Endothelial cell of umbilical vein (primary cell): ENCODE measurements around the gene HSPB6. TPM values are rescaled to one million over a fixed set of nuclear protein-coding genes. Genes with fewer than 3 reads are reported as not detected.

ENCODE experiments used
- BruUV-seq: library from RNA; stranded (reverse); fragments of 400-500 nt; replicated peaks from 2 replicates; lab custom pipeline; 2021; lab: Mats Ljungman, UMichigan
- CTCF ChIA-PET: fragments of 300-600, 350-600 bp; sonication (Branson Sonifier 250); formaldehyde crosslinking; loops from one replicate; lab custom pipeline; 2021; ENCODE audit warnings: antibody characterized with exemption, inconsistent platforms; lab: Charles Lee
- POLR2A ChIA-PET: fragments of 300-600, 350-600 bp; sonication (Branson Sonifier 250); formaldehyde crosslinking; loops from one replicate; lab custom pipeline; 2021; ENCODE audit warnings: antibody characterized with exemption, inconsistent platforms; lab: Charles Lee
- DNase-seq: peaks from one replicate; pipeline ENCODE4 v3.0.0-alpha.2; 2011; ENCODE audit warnings: low read depth, low spot score
- FAIRE-seq: peaks from 2 replicates; lab custom pipeline; 2011; peaks lifted over from hg19 to GRCh38; lab: Jason Lieb, UNC
- H2AFZ ChIP-seq: 2 replicates; pipeline ENCODE4 v1.6.0; 2012; ENCODE audit warnings: low read depth, low read length, control low read depth, inconsistent platforms
- H3K27ac ChIP-seq: 2 replicates; pipeline ENCODE4 v1.5.1; 2011; ENCODE audit warnings: low read depth, mild to moderate bottlenecking, control low read depth, low read length, moderate library complexity; ENCODE audit not compliant: insufficient read depth
- H3K27me3 ChIP-seq, 2 experiments: 2 replicates each; pipeline versions ENCODE4 v1.6.0 to v1.6.1; 2011; ENCODE audit warnings: low read length in 2 of 2, mixed read lengths in 1 of 2; ENCODE audit not compliant: control insufficient read depth in 2 of 2, insufficient read depth in 2 of 2
- H3K36me3 ChIP-seq, 2 experiments: 2 replicates in 1 of 2; 3 replicates in 1 of 2; pipeline ENCODE4 v1.5.1; 2011; ENCODE audit warnings: low read length in 2 of 2, mild to moderate bottlenecking in 1 of 2, moderate library complexity in 1 of 2; ENCODE audit not compliant: control insufficient read depth in 2 of 2, insufficient read depth in 2 of 2; ENCODE audit errors: extremely low read depth in 1 of 2
- H3K4me1 ChIP-seq: 3 replicates; pipeline ENCODE4 v1.5.1; 2011; ENCODE audit warnings: mild to moderate bottlenecking, low read length; ENCODE audit not compliant: control insufficient read depth, insufficient read depth; ENCODE audit errors: extremely low read depth
- H3K4me2 ChIP-seq: 2 replicates; pipeline ENCODE4 v1.6.1; 2011; ENCODE audit warnings: low read length, control low read depth, mixed read lengths; ENCODE audit not compliant: insufficient read depth
- H3K4me3 ChIP-seq, 3 experiments: fragments of 200-600 bp in 1 of 3; sonication (generic), shearing (Covaris generic) in 1 of 3; replicated peaks in 1 of 3; 2 replicates each; pipeline ENCODE4 v1.5.1; 2011 to 2016; ENCODE audit warnings: control low read depth in 3 of 3, low read length in 3 of 3, mild to moderate bottlenecking in 2 of 3, inconsistent platforms in 1 of 3, low read depth in 1 of 3, moderate library complexity in 1 of 3; ENCODE audit not compliant: insufficient read depth in 1 of 3
- H3K79me2 ChIP-seq: 2 replicates; pipeline ENCODE4 v1.6.0; 2012; ENCODE audit warnings: low read length, inconsistent platforms; ENCODE audit not compliant: control insufficient read depth, insufficient read depth
- H3K9ac ChIP-seq: replicated peaks from 2 replicates; pipeline ENCODE3; 2011; ENCODE audit warnings: low read length, control low read depth; ENCODE audit not compliant: insufficient read depth; ENCODE audit errors: extremely low read depth
- H3K9me1 ChIP-seq: replicated peaks from 3 replicates; pipeline ENCODE4 v1.6.0; 2011; ENCODE audit warnings: mild to moderate bottlenecking, low read length; ENCODE audit not compliant: control insufficient read depth, insufficient read depth; ENCODE audit errors: extremely low read depth
- H3K9me3 ChIP-seq: replicated peaks from 2 replicates; pipeline ENCODE4 v1.5.1; 2012; ENCODE audit warnings: low read length, inconsistent platforms; ENCODE audit not compliant: control insufficient read depth, insufficient read depth
- H4K20me1 ChIP-seq: replicated peaks from 2 replicates; pipeline ENCODE3; 2011; ENCODE audit warnings: mild to moderate bottlenecking, low read length; ENCODE audit not compliant: control insufficient read depth, insufficient read depth; ENCODE audit errors: extremely low read depth
- GATA2 ChIP-seq: IDR thresholded peaks from 2 replicates; pipeline ENCODE4 v1.7.0; 2011; ENCODE audit warnings: low read depth, mild to moderate bottlenecking, moderate library complexity, mixed read lengths, low read length; ENCODE audit not compliant: insufficient read length, insufficient read depth
- POLR2AphosphoS5 ChIP-seq: IDR thresholded peaks from 2 replicates; pipeline ENCODE4 v1.6.1; 2012; ENCODE audit warnings: low read depth, mild to moderate bottlenecking, control low read depth, low read length, moderate library complexity; ENCODE audit not compliant: insufficient read depth
- dilution Hi-C: fragments of 300-500 bp; cut with MboI; formaldehyde crosslinking; loops from one replicate; pipeline ENCODE4 v1.15.0; 2019; ENCODE audit warnings: low sequenced_read_pairs; ENCODE audit not compliant: extremely low pct_ligation_motif_present
- intact Hi-C: fragments of 100-400 bp; cut with micrococcal nuclease; formaldehyde crosslinking; loops from one replicate; pipeline ENCODE4 v1.10.0; 2022
- polyA plus RNA-seq, 4 experiments: library from polyadenylated mRNA; depleted of rRNA in 3 of 4; stranded (reverse) in 3 of 4; unstranded in 1 of 4; fragments of >200 nt; gene quantifications; 2 replicates each; pipeline versions ENCODE4 v1.2.1 to v1.2.3, GENCODE V29; 2011 to 2012; ENCODE audit warnings: missing spikeins in 1 of 4
- total RNA-seq: library from RNA; stranded (reverse); gene quantifications from 2 replicates; pipeline ENCODE4 v1.2.3, GENCODE V29; 2021

Gene HSPB6
- total and polyA plus RNA-seq, 2 donors (not counting 3 experiments of a cell fraction or from before 2014, with no cell fraction given) = 3.4 to 6.2 TPM

DNA sequence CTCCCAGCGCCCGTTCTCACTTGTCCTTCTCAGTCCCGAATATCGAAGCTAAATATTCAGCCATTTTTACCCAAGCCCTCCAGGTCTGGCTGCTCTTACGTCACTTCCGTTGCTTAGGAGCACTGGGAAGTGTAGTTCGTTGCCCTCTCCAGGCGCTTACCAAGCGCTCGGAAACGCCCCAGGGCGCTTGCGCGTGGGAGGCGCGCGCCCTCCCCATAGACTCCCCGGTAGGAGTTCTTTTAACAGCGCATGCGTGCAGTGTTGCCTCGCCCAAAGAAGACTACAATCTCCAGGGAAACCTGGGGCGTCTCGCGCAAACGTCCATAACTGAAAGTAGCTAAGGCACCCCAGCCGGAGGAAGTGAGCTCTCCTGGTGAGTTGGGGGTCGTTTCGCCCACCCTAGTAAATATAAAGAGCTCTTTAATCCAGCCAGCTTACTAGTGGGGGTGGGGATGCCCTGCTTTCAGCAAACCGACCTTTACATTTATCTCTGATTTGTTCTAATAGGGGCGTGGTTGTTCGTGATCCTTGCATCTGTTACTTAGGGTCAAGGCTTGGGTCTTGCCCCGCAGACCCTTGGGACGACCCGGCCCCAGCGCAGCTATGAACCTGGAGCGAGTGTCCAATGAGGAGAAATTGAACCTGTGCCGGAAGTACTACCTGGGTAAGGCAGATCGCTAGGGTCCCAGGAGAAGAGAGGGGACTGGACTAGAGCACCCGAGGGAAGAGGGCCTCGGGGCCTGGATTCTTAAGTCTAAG lies 11.3 kb downstream of the HSPB6 start, which contains the start of the genes PSENEN and U2AF1L4:
TSS of gene PSENEN (plus strand) at position 324 of the 759 bp plus-strand sequence. CDS start at position 604, 280 bp downstream.
TSS of gene U2AF1L4 (minus strand) at position 91 of the 759 bp plus-strand sequence. CDS start at position 64, 27 bp downstream.
- Histone ChIP-seq H3K79me2 (peaks cover 22% of the 10 kb centered on the region), H2AFZ (peak within 1 kb of the TSS; percentile 90), H3K4me1 (peaks cover 24% of the 10 kb centered on the region), H3K4me2 (peak within 1 kb of the TSS; percentile 87), H3K27me3 (no peaks in the 10 kb centered on the region), H3K4me3 (peak within 1 kb of the TSS; percentile 73 to 87 (median 75)), H3K9me3 (no peaks in the 10 kb centered on the region), H3K36me3 (no peaks in the 10 kb centered on the region), H3K9me1 (no peaks in the 10 kb centered on the region), H3K27ac (peak within 1 kb of the TSS; percentile 88), H3K9ac (peak within 1 kb of the TSS; percentile 93), H4K20me1 (no peaks in the 10 kb centered on the region)
- BruUV-seq = TSS peak; percentile 42
- dilution Hi-C loops (no loop called here), intact Hi-C loops (loop anchor here (1.0 to 2.0 kb wide), 4 partner anchors 13 to 186 kb away; partner anchors contain the start of gene PROSER3)
- ChIA-PET CTCF (interaction anchor here (0.6 to 1.9 kb wide), 7 partner anchors 11 to 147 kb away, joined by 3 to 7 read pairs (median 4); partner anchors contain the start of genes HSPB6 and KMT2B), POLR2A (interaction anchor here (0.6 to 0.8 kb wide), 3 partner anchors 18 to 200 kb away, joined by 3 to 7 read pairs (median 4); no protein-coding TSS in a partner anchor)
- no peak for TF ChIP-seq GATA2
- peak; percentile 55 for TF ChIP-seq POLR2AphosphoS5
- FAIRE-seq = no peak
- DNase-seq = peak; percentile 99
